ES-I3 (cell line): ENCODE results near the gene UNC13C.

Experiments used
- H3K36me3 ChIP-seq: 2 replicates; pipeline ENCODE4 v1.6.1; 2013; ENCODE audit warnings: mild to moderate bottlenecking, low read length, control low read depth, moderate library complexity; ENCODE audit not compliant: insufficient read depth
- H3K4me1 ChIP-seq: 2 replicates; pipeline ENCODE4 v1.6.1; 2013; ENCODE audit warnings: mild to moderate bottlenecking, control low read depth, low read length; ENCODE audit not compliant: insufficient read depth
- H3K9ac ChIP-seq: 2 replicates; pipeline ENCODE4 v1.6.1; 2013; ENCODE audit warnings: low read depth, mild to moderate bottlenecking, low read length, moderate library complexity
- H3K9me3 ChIP-seq: 2 replicates; pipeline ENCODE4 v1.6.1; 2013; ENCODE audit warnings: mild to moderate bottlenecking, low read length, moderate library complexity; ENCODE audit not compliant: control insufficient read depth, insufficient read depth

Gene UNC13C

GRCh38 chr15:53984221-53984620 is 6.0 kb downstream of the UNC13C start:
- no peak overlapping the region for H3K9ac ChIP-seq

GRCh38 chr15:53985562-53985961 is 7.3 kb downstream of the UNC13C start:
- Histone ChIP-seq H3K9ac (no peak overlapping the region), H3K9me3 (no peaks in the 10 kb centered on the region), H3K36me3 (no peaks in the 10 kb centered on the region)

More at GRCh38 chr15:53984221-53984620, 6.0 kb downstream of the UNC13C start:
- no peaks in the 10 kb centered on the region for H3K9me3 ChIP-seq
- H3K36me3 ChIP-seq = no peaks in the 10 kb centered on the region
- no peaks in the 10 kb centered on the region for H3K4me1 ChIP-seq

GRCh38 chr15:53987480-53987879 is 9.2 kb downstream of the UNC13C start:
- Histone ChIP-seq H3K9me3 (no peaks in the 10 kb centered on the region), H3K36me3 (no peaks in the 10 kb centered on the region), H3K9ac (no peak overlapping the region), H3K4me1 (no peaks in the 10 kb centered on the region)

More at GRCh38 chr15:53985562-53985961, 7.3 kb downstream of the UNC13C start:
- H3K4me1 ChIP-seq = no peaks in the 10 kb centered on the region

- Histone ChIP-seq H3K9ac (no peak overlapping the region), H3K9me3 (no peaks in the 10 kb centered on the region), H3K4me1 (no peaks in the 10 kb centered on the region), H3K36me3 (no peaks in the 10 kb centered on the region)
Measured at GRCh38 chr15:54007256-54007655, 29.0 kb downstream of the UNC13C start.

GRCh38 chr15:54011656-54012055 is 33.4 kb downstream of the UNC13C start:
- H3K36me3 ChIP-seq = no peaks in the 10 kb centered on the region
- no peaks in the 10 kb centered on the region for H3K4me1 ChIP-seq
- H3K9me3 ChIP-seq = no peaks in the 10 kb centered on the region
- H3K9ac ChIP-seq = no peak overlapping the region

- Histone ChIP-seq H3K4me1 (no peaks in the 10 kb centered on the region), H3K9me3 (no peaks in the 10 kb centered on the region), H3K36me3 (no peaks in the 10 kb centered on the region), H3K9ac (no peak overlapping the region)
Measured at GRCh38 chr15:54014067-54014655, 35.9 kb downstream of the UNC13C start.

GRCh38 chr15:54017251-54017650 is 39.0 kb downstream of the UNC13C start:
- Histone ChIP-seq H3K4me1 (no peaks in the 10 kb centered on the region), H3K9ac (no peak overlapping the region), H3K9me3 (no peaks in the 10 kb centered on the region), H3K36me3 (no peaks in the 10 kb centered on the region)

GRCh38 chr15:54017959-54018358 is 39.7 kb downstream of the UNC13C start:
- H3K4me1 ChIP-seq = no peaks in the 10 kb centered on the region
- H3K9me3 ChIP-seq = no peaks in the 10 kb centered on the region

GRCh38 chr15:54026258-54026657 is 48.0 kb downstream of the UNC13C start:
- Histone ChIP-seq H3K9ac (no peak overlapping the region), H3K4me1 (peaks cover 13% of the 10 kb centered on the region; the same call in 1 of the 2 replicates), H3K9me3 (no peaks in the 10 kb centered on the region), H3K36me3 (no peaks in the 10 kb centered on the region)

More at GRCh38 chr15:54017959-54018358, 39.7 kb downstream of the UNC13C start:
- Histone ChIP-seq H3K36me3 (no peaks in the 10 kb centered on the region), H3K9ac (no peak overlapping the region)

GRCh38 chr15:54026891-54027290 is 48.6 kb downstream of the UNC13C start:
- H3K9ac ChIP-seq = no peak overlapping the region
- H3K4me1 ChIP-seq = peaks cover 13% of the 10 kb centered on the region; the same call in 1 of the 2 replicates
- no peaks in the 10 kb centered on the region for H3K36me3 ChIP-seq
- no peaks in the 10 kb centered on the region for H3K9me3 ChIP-seq

GRCh38 chr15:54029081-54029480 is 50.8 kb downstream of the UNC13C start:
- Histone ChIP-seq H3K9me3 (no peaks in the 10 kb centered on the region), H3K9ac (no peak overlapping the region), H3K4me1 (peaks cover 13% of the 10 kb centered on the region; the same call in 1 of the 2 replicates), H3K36me3 (no peaks in the 10 kb centered on the region)

- H3K9me3 ChIP-seq = no peaks in the 10 kb centered on the region
- H3K4me1 ChIP-seq = peaks cover 9% of the 10 kb centered on the region; the same call in 1 of the 2 replicates
- H3K9ac ChIP-seq = no peak overlapping the region
- H3K36me3 ChIP-seq = no peaks in the 10 kb centered on the region
Measured at GRCh38 chr15:54032066-54032465, 53.8 kb downstream of the UNC13C start.

GRCh38 chr15:54033356-54033860 is 55.2 kb downstream of the UNC13C start:
- H3K9me3 ChIP-seq = no peaks in the 10 kb centered on the region
- H3K9ac ChIP-seq = no peak overlapping the region
- H3K36me3 ChIP-seq = no peaks in the 10 kb centered on the region
- peaks cover 8% of the 10 kb centered on the region; the same call in 1 of the 2 replicates for H3K4me1 ChIP-seq

GRCh38 chr15:54033869-54034458 is 55.7 kb downstream of the UNC13C start:
- peaks cover 8% of the 10 kb centered on the region; the same call in 1 of the 2 replicates for H3K4me1 ChIP-seq
- no peak overlapping the region for H3K9ac ChIP-seq
- H3K36me3 ChIP-seq = no peaks in the 10 kb centered on the region
- no peaks in the 10 kb centered on the region for H3K9me3 ChIP-seq

- H3K4me1 ChIP-seq = no peaks in the 10 kb centered on the region
- H3K9ac ChIP-seq = no peak overlapping the region
- H3K36me3 ChIP-seq = no peaks in the 10 kb centered on the region
- no peaks in the 10 kb centered on the region for H3K9me3 ChIP-seq
Measured at GRCh38 chr15:54035616-54036015, 57.4 kb downstream of the UNC13C start.
